ENCODE measurements around the gene RAI14. TPM values are rescaled to one million over a fixed set of nuclear protein-coding genes. Genes with fewer than 3 reads are reported as not detected.
A peak's percentile ranks its signal among the peaks of the same experiment; 100 is the strongest.

RAI14 gene
- total and polyA plus RNA-seq, 2 donors (not counting 3 experiments of a cell fraction or from before 2014, with no cell fraction given) = 114 to 369 TPM

- H2AFZ ChIP-seq (ENCODE audit: low read depth, low read length) = no peak overlapping the region
- H3K79me2 ChIP-seq (ENCODE audit: control insufficient read depth, insufficient read depth, low read length) = peaks cover 88% of the 10 kb centered on the region
- no peaks in the 10 kb centered on the region for H4K20me1 ChIP-seq (replicated peaks; ENCODE audit: control insufficient read depth, extremely low read depth, insufficient read depth, low read length)
- peak overlapping the region; percentile 15 for H3K9ac ChIP-seq (replicated peaks; ENCODE audit: extremely low read depth, insufficient read depth, low read length)
- intact Hi-C loops (cut with micrococcal nuclease) (no loop called here), dilution Hi-C loops (cut with MboI; ENCODE audit: extremely low pct_ligation_motif_present, low sequenced_read_pairs) (no loop called here)
- FAIRE-seq = no peak
- TF ChIP-seq CTCF (IDR thresholded peaks at IDR 0.05; ENCODE audit: extremely low read depth in 1 of 2, insufficient read depth in 1 of 2, low read depth in 1 of 2, low read length in 2 of 2) = no peak
- TF ChIP-seq POLR2AphosphoS5 (IDR thresholded peaks at IDR 0.05; ENCODE audit: insufficient read depth, low read depth, low read length) = no peak
- TF ChIP-seq FOS (IDR thresholded peaks at IDR 0.05; ENCODE audit: borderline replicate concordance, insufficient read depth, low read length) = no peak
- TF ChIP-seq POLR2A (IDR thresholded peaks at IDR 0.05; ENCODE audit: low read depth, low read length) = no peak
- TF ChIP-seq MYC (IDR thresholded peaks at IDR 0.05; ENCODE audit: low read depth, low read length) = no peak
- TF ChIP-seq EZH2 (IDR thresholded peaks at IDR 0.05; ENCODE audit: borderline replicate concordance, low read depth, low read length, severe bottlenecking) = no peak
- no peak for TF ChIP-seq GATA2 (IDR thresholded peaks at IDR 0.05; ENCODE audit: insufficient read depth, insufficient read length, low read depth, low read length)
- no peak for TF ChIP-seq MAX (IDR thresholded peaks at IDR 0.05; ENCODE audit: insufficient read depth, insufficient read length)
- TF ChIP-seq JUN (IDR thresholded peaks at IDR 0.05; ENCODE audit: borderline replicate concordance, insufficient read depth, insufficient read length, low read depth) = no peak
- no peaks in the 10 kb centered on the region for H3K9me1 ChIP-seq (replicated peaks; ENCODE audit: control insufficient read depth, extremely low read depth, insufficient read depth, low read length)
- no TSS peak for BruUV-seq (replicated peaks)
- H3K36me3 ChIP-seq (ENCODE audit: control insufficient read depth in 2 of 2, extremely low read depth in 1 of 2, insufficient read depth in 2 of 2, low read length in 2 of 2) = peaks cover 3 to 7% of the 10 kb centered on the region in 2 experiments
- H3K4me3 ChIP-seq (replicated peaks in 1 of 3; ENCODE audit: insufficient read depth in 1 of 3, low read depth in 1 of 3, low read length in 3 of 3) = no peak overlapping the region
- DNase-seq (ENCODE audit: low read depth, low spot score) = no peak
- ChIA-PET CTCF (interaction anchor here (0.8 to 1.7 kb wide), 7 partner anchors 9 to 218 kb away, joined by 3 to 7 read pairs (median 4); no protein-coding TSS in a partner anchor), POLR2A (interaction anchor here (1.0 kb wide), 1 partner anchor 21 kb away, joined by 3 read pairs; no protein-coding TSS in a partner anchor)
- H3K4me1 ChIP-seq (ENCODE audit: control insufficient read depth, extremely low read depth, insufficient read depth, low read length) = peaks cover 62% of the 10 kb centered on the region
- no peak overlapping the region for H3K4me2 ChIP-seq (ENCODE audit: insufficient read depth, low read length)
- H3K27ac ChIP-seq (ENCODE audit: insufficient read depth, low read depth, low read length) = peak overlapping the region; percentile 11
- H3K9me3 ChIP-seq (replicated peaks; ENCODE audit: control insufficient read depth, insufficient read depth, low read length) = no peaks in the 10 kb centered on the region
- H3K27me3 ChIP-seq (ENCODE audit: control insufficient read depth in 2 of 2, insufficient read depth in 2 of 2, low read length in 2 of 2) = no peaks in the 10 kb centered on the region
Observed at GRCh38 chr5:34703767-34704713, 47.9 kb downstream of the RAI14 start.

Measured in endothelial cell of umbilical vein (primary cell).